ENCODE results near the gene CACNA1B. TPM values are rescaled to one million over a fixed set of nuclear protein-coding genes. Genes with fewer than 3 reads are reported as not detected.

Gene CACNA1B
- total and polyA plus RNA-seq, 2 donors (not counting 1 experiment from before 2014, with no cell fraction given): 0.15 TPM; not detected in 1

- Histone ChIP-seq H2AFZ (ENCODE audit: insufficient read depth, low read depth, low read length, poor library complexity, severe bottlenecking) (no peak overlapping the region), H3K9me3 (ENCODE audit: control extremely low read depth in 1 of 3, control insufficient read depth in 2 of 3, insufficient read depth in 1 of 3, low read length in 2 of 3) (peaks cover 0 to 28% (median 3%) of the 10 kb centered on the region in 3 donors), H3K9ac (ENCODE audit: low read length) (no peak overlapping the region), H3K4me1 (ENCODE audit: control insufficient read depth in 2 of 2, insufficient read depth in 2 of 2, low read length in 2 of 2) (no peaks in the 10 kb centered on the region), H3K27ac (ENCODE audit: low read length in 2 of 2) (no peak overlapping the region), H3K36me3 (replicated peaks in 1 of 2; ENCODE audit: control extremely low read depth in 1 of 2, control insufficient read depth in 1 of 2, extremely low read depth in 1 of 2, insufficient read depth in 2 of 2, low read length in 1 of 2) (no peaks in the 10 kb centered on the region), H3K4me2 (replicated peaks; ENCODE audit: low read depth, low read length, poor library complexity, severe bottlenecking) (no peak overlapping the region), H3K27me3 (replicated peaks in 1 of 4; ENCODE audit: control extremely low read depth in 1 of 4, control insufficient read depth in 3 of 4, insufficient read depth in 4 of 4, low read length in 3 of 4) (peaks cover 0 to 17% (median 3%) of the 10 kb centered on the region in 4 experiments), H4K20me1 (ENCODE audit: control insufficient read depth, insufficient read depth, low read length, poor library complexity, severe bottlenecking) (no peaks in the 10 kb centered on the region), H3K79me2 (ENCODE audit: control insufficient read depth, insufficient read depth, low read length) (no peaks in the 10 kb centered on the region), H3K4me3 (ENCODE audit: control extremely low read depth in 1 of 5, extremely low read depth in 1 of 5, insufficient read depth in 1 of 5, low read depth in 2 of 5, low read length in 4 of 5) (no peak overlapping the region)
- no peaks in the 10 kb centered on the region for H3K4me1 Mint-ChIP-seq
- ATAC-seq (ENCODE audit: low read depth): no peak
- POLR2A ChIA-PET: no interaction called here
- CTCF ChIA-PET: no interaction called here
- H3K4me3 Mint-ChIP-seq: no peak overlapping the region
- 93% methylated on average over 12 of the region's 12 CpGs for WGBS (ENCODE audit: insufficient coverage)
- intact Hi-C loops (cut with micrococcal nuclease): no loop called here
- DNase-seq: no peak
- TF ChIP-seq EZH2 (IDR thresholded peaks at IDR 0.05; ENCODE audit: borderline replicate concordance, insufficient read depth, low read depth, low read length, poor library complexity, severe bottlenecking) (no peak), CTCF (IDR thresholded peaks at IDR 0.05) (no peak)
- H3K27ac Mint-ChIP-seq: no peak overlapping the region
- H3K9me3 Mint-ChIP-seq (ENCODE audit: insufficient read depth): no peaks in the 10 kb centered on the region
- peaks cover 22% of the 10 kb centered on the region for H3K27me3 Mint-ChIP-seq
Observed at GRCh38 chr9:137900584-137901310, 23.2 kb downstream of the CACNA1B start.

- no peaks in the 10 kb centered on the region for H3K4me1 ChIP-seq (ENCODE audit: control insufficient read depth in 2 of 2, insufficient read depth in 2 of 2, low read length in 2 of 2)
- ChIA-PET POLR2A (no interaction called here), CTCF (no interaction called here)
- WGBS (ENCODE audit: insufficient coverage): 60% methylated on average over 6 of the region's 9 CpGs
- H4K20me1 ChIP-seq (ENCODE audit: control insufficient read depth, insufficient read depth, low read length, poor library complexity, severe bottlenecking): no peaks in the 10 kb centered on the region
- TF ChIP-seq CTCF (IDR thresholded peaks at IDR 0.05) (no peak), EZH2 (IDR thresholded peaks at IDR 0.05; ENCODE audit: borderline replicate concordance, insufficient read depth, low read depth, low read length, poor library complexity, severe bottlenecking) (no peak)
- no peaks in the 10 kb centered on the region for H3K79me2 ChIP-seq (ENCODE audit: control insufficient read depth, insufficient read depth, low read length)
- peaks cover 0 to 28% (median 3%) of the 10 kb centered on the region in 3 donors for H3K9me3 ChIP-seq (ENCODE audit: control extremely low read depth in 1 of 3, control insufficient read depth in 2 of 3, insufficient read depth in 1 of 3, low read length in 2 of 3)
- Mint-ChIP-seq H3K9me3 (ENCODE audit: insufficient read depth) (no peaks in the 10 kb centered on the region), H3K27me3 (peaks cover 30% of the 10 kb centered on the region), H3K27ac (no peak overlapping the region), H3K4me3 (no peak overlapping the region), H3K4me1 (no peaks in the 10 kb centered on the region)
- ATAC-seq (ENCODE audit: low read depth) (no peak), DNase-seq (no peak)
- no peak overlapping the region for H3K9ac ChIP-seq (ENCODE audit: low read length)
- intact Hi-C loops (cut with micrococcal nuclease): no loop called here
- H3K4me3 ChIP-seq (ENCODE audit: control extremely low read depth in 1 of 5, extremely low read depth in 1 of 5, insufficient read depth in 1 of 5, low read depth in 2 of 5, low read length in 4 of 5): no peak overlapping the region
- no peak overlapping the region for H3K4me2 ChIP-seq (replicated peaks; ENCODE audit: low read depth, low read length, poor library complexity, severe bottlenecking)
- H3K27ac ChIP-seq (ENCODE audit: low read length in 2 of 2): no peak overlapping the region
- H3K36me3 ChIP-seq (replicated peaks in 1 of 2; ENCODE audit: control extremely low read depth in 1 of 2, control insufficient read depth in 1 of 2, extremely low read depth in 1 of 2, insufficient read depth in 2 of 2, low read length in 1 of 2): no peaks in the 10 kb centered on the region
- H3K27me3 ChIP-seq (replicated peaks in 1 of 4; ENCODE audit: control extremely low read depth in 1 of 4, control insufficient read depth in 3 of 4, insufficient read depth in 4 of 4, low read length in 3 of 4): peaks cover 0 to 17% (median 3%) of the 10 kb centered on the region in 4 experiments
- no peak overlapping the region for H2AFZ ChIP-seq (ENCODE audit: insufficient read depth, low read depth, low read length, poor library complexity, severe bottlenecking)
Observed at GRCh38 chr9:137902646-137903045, 25.1 kb downstream of the CACNA1B start.
